HepG2 (cell line): ENCODE measurements around the gene CEMP1. TPM values are rescaled to one million over a fixed set of nuclear protein-coding genes. Genes with fewer than 3 reads are reported as not detected.

Experiments used
- ATAC-seq: fragments of 200-7000 bp; cut with Tn5 transposase; 3 replicates; pipeline ENCODE4 v1.9.1; 2020; ENCODE audit warnings: mild to moderate bottlenecking, moderate library complexity
- BruUV-seq: library from RNA; stranded (reverse); fragments of 400-500 nt; replicated peaks from 2 replicates; lab custom pipeline; 2021; lab: Mats Ljungman, UMichigan
- CTCF ChIA-PET: fragments of 300-600 bp; formaldehyde crosslinking; extraction: SDS; loops from one replicate; lab custom pipeline; 2021; ENCODE audit warnings: low total read pairs, inconsistent platforms, low intra/inter-chr PET ratio; lab: Yijun Ruan, JAX
- POLR2A ChIA-PET: fragments of 350-600 bp; sonication (Branson Sonifier 250); formaldehyde crosslinking; loops from one replicate; lab custom pipeline; 2020; ENCODE audit warnings: antibody characterized with exemption, inconsistent platforms; lab: Yijun Ruan, JAX
- DNase-seq: peaks from one replicate; pipeline ENCODE4 v3.0.0-alpha.2; 2015; ENCODE audit warnings: low spot score
- FAIRE-seq: peaks from 3 replicates; lab custom pipeline; 2011; peaks lifted over from hg19 to GRCh38; lab: Jason Lieb, UNC
- H2AFZ ChIP-seq: one replicate; pipeline ENCODE4 v1.6.1; 2011; ENCODE audit warnings: low read length, inconsistent platforms
- H3K27ac ChIP-seq: fragments of 300-600 bp; 3 replicates; pipeline ENCODE4 v1.8.0; 2011; ENCODE audit warnings: mixed run types, mild to moderate bottlenecking, mixed read lengths, low read length, inconsistent platforms; ENCODE audit not compliant: insufficient read depth; ENCODE audit errors: extremely low read length
- H3K27me3 ChIP-seq, 2 experiments: fragments of 200-600 bp in 1 of 2; 2 replicates in 1 of 2; 3 replicates in 1 of 2; pipeline versions ENCODE4 v1.6.0 to v1.8.0; 2011; ENCODE audit warnings: low read length in 2 of 2, mild to moderate bottlenecking in 2 of 2, moderate library complexity in 2 of 2, inconsistent platforms in 1 of 2; ENCODE audit not compliant: insufficient read depth in 2 of 2, control insufficient read depth in 1 of 2
- H3K36me3 ChIP-seq, 2 experiments: fragments of 200-600 bp in 1 of 2; replicated peaks in 1 of 2; 2 replicates in 1 of 2; 3 replicates in 1 of 2; pipeline versions ENCODE4 v1.5.1 to v1.8.0; 2011; ENCODE audit warnings: low read length in 2 of 2, inconsistent platforms in 1 of 2; ENCODE audit not compliant: insufficient read depth in 2 of 2, control insufficient read depth in 1 of 2
- H3K4me1 ChIP-seq: 2 replicates; pipeline ENCODE4 v1.5.1; 2012; ENCODE audit warnings: low read length, inconsistent platforms; ENCODE audit not compliant: insufficient read depth
- H3K4me2 ChIP-seq: 2 replicates; pipeline ENCODE4 v1.6.0; 2011; ENCODE audit warnings: low read depth, low read length, inconsistent platforms
- H3K4me3 ChIP-seq, 3 experiments: fragments of 200-600 bp in 1 of 3; sonication (generic), shearing (Covaris generic) in 1 of 3; replicated peaks in 1 of 3; 2 replicates each; pipeline ENCODE4 v1.5.1; 2011 to 2016; ENCODE audit warnings: low read length in 3 of 3, inconsistent platforms in 2 of 3, low read depth in 2 of 3, mild to moderate bottlenecking in 2 of 3, control low read depth in 1 of 3, mixed read lengths in 1 of 3; ENCODE audit not compliant: insufficient read depth in 1 of 3
- H3K79me2 ChIP-seq: one replicate; pipeline ENCODE4 v1.6.1; 2011; ENCODE audit warnings: low read length, inconsistent platforms; ENCODE audit not compliant: insufficient read depth
- H3K9ac ChIP-seq: 2 replicates; pipeline ENCODE4 v1.6.0; 2011; ENCODE audit warnings: mild to moderate bottlenecking, low read depth, low read length, inconsistent platforms; ENCODE audit not compliant: insufficient read depth
- H3K9me3 ChIP-seq: 2 replicates; pipeline ENCODE4 v1.5.1; 2012; ENCODE audit warnings: mild to moderate bottlenecking, low read length
- H4K20me1 ChIP-seq: 2 replicates; pipeline ENCODE4 v1.6.0; 2011; ENCODE audit warnings: inconsistent platforms, mild to moderate bottlenecking, low read length, moderate library complexity; ENCODE audit not compliant: insufficient read depth
- HCFC1 ChIP-seq: fragments of 150-350 bp; IDR thresholded peaks from 2 replicates; pipeline ENCODE4 v1.6.1; 2014; ENCODE audit warnings: low read depth, low read length
- MBD4 ChIP-seq: IDR thresholded peaks from 2 replicates; pipeline ENCODE4 v1.6.1; 2012; ENCODE audit warnings: low read length, inconsistent platforms, borderline replicate concordance
- PRMT3 ChIP-seq: sonication (generic); formaldehyde crosslinking; IDR thresholded peaks from 2 replicates; pipeline ENCODE4 v1.8.1; 2022; ENCODE audit warnings: low read depth, mild to moderate bottlenecking, moderate library complexity, missing genetic modification reagents, borderline replicate concordance
- SP4 ChIP-seq: sonication (generic); formaldehyde crosslinking; IDR thresholded peaks from 2 replicates; pipeline ENCODE4 v1.8.1; 2023; ENCODE audit warnings: mild to moderate bottlenecking, missing genetic modification reagents
- U2AF2 ChIP-seq: fragments of 200-400 bp; formaldehyde crosslinking; IDR thresholded peaks from 2 replicates; pipeline ENCODE4 v1.6.1; 2017; ENCODE audit warnings: low read depth, mild to moderate bottlenecking, low read length
- ZMYM2 ChIP-seq: sonication (generic); formaldehyde crosslinking; IDR thresholded peaks from 2 replicates; pipeline ENCODE4 v1.8.0; 2022; ENCODE audit warnings: mild to moderate bottlenecking, missing genetic modification reagents
- ZNF136 ChIP-seq: sonication (generic); formaldehyde crosslinking; IDR thresholded peaks from 2 replicates; pipeline ENCODE4 v1.8.1; 2022; ENCODE audit warnings: low read depth, mild to moderate bottlenecking, moderate library complexity, missing genetic modification reagents
- ZNF570 ChIP-seq: sonication (generic); formaldehyde crosslinking; IDR thresholded peaks from 2 replicates; pipeline ENCODE4 v1.4.0; 2020; ENCODE audit warnings: mild to moderate bottlenecking, missing genetic modification reagents, borderline replicate concordance
- ZNF614 ChIP-seq: IDR thresholded peaks from 2 replicates; pipeline ENCODE4 v1.6.1; 2018; ENCODE audit warnings: missing biosample characterization, missing genetic modification reagents, inconsistent platforms, borderline replicate concordance
- WGBS: methylation state at CpG from one replicate; pipeline ENCODE4 v1.1.6; 2017; ENCODE audit warnings: low lambda C conversion rate; 5-methylcytosine and 5-hydroxymethylcytosine counted together
- in situ Hi-C: cut with HindIII; loops from 2 replicates; pipeline ENCODE4 v1.10.0; 2017; ENCODE audit warnings: low pct_unique_long_range_greater_than_20kb; ENCODE audit not compliant: extremely low pct_ligation_motif_present
- intact Hi-C: fragments of 100-400 bp; cut with micrococcal nuclease; formaldehyde crosslinking; loops from one replicate; pipeline ENCODE4 v1.10.0; 2022; ENCODE audit not compliant: unreplicated experiment
- polyA plus RNA-seq, 8 experiments: library from polyadenylated mRNA; depleted of rRNA in 3 of 8; stranded (reverse) in 7 of 8; unstranded in 1 of 8; fragments of >200 nt; fragmentation: Illumina TruSeq in 4 of 8; extraction: Trizol in 4 of 8; gene quantifications; 2 replicates each; pipeline versions ENCODE4 v1.2.1 to v1.2.3, GENCODE V29; 2011 to 2016; ENCODE audit warnings: low read depth in 4 of 8, missing spikeins in 1 of 8, mixed read lengths in 1 of 8; ENCODE audit not compliant: insufficient read depth in 1 of 8
- total RNA-seq, 5 experiments: library from RNA; depleted of rRNA; stranded (reverse); fragments of >200 nt; fragmentation: Illumina TruSeq; extraction: Trizol; gene quantifications; 2 replicates each; pipeline ENCODE4 v1.2.3, GENCODE V29; 2016; ENCODE audit warnings: low read depth in 1 of 5
- TF ChIP-seq, protein P1 (sequence below): sonication (generic); formaldehyde crosslinking; IDR thresholded peaks from 2 replicates; pipeline ENCODE4 v1.4.0; 2020; ENCODE audit warnings: low read depth, mild to moderate bottlenecking, missing genetic modification reagents
- TF ChIP-seq, protein P2 (sequence below): sonication (generic); formaldehyde crosslinking; IDR thresholded peaks from 2 replicates; pipeline ENCODE4 v1.5.0; 2020; ENCODE audit warnings: missing genetic modification reagents
- TF ChIP-seq, protein P3 (sequence below): sonication (generic); formaldehyde crosslinking; IDR thresholded peaks from 2 replicates; pipeline ENCODE4 v1.4.0; 2020; ENCODE audit warnings: missing genetic modification reagents, mild to moderate bottlenecking, borderline replicate concordance
- TF ChIP-seq, protein P4 (sequence below): sonication (generic); formaldehyde crosslinking; IDR thresholded peaks from 2 replicates; pipeline ENCODE4 v1.5.0; 2020; ENCODE audit warnings: mild to moderate bottlenecking, missing genetic modification reagents

CEMP1 gene
- total and polyA plus RNA-seq, 2 of the 13 experiments (the other 11 are each of a cell fraction or from before 2014, with no cell fraction given) = not detected

DNA sequence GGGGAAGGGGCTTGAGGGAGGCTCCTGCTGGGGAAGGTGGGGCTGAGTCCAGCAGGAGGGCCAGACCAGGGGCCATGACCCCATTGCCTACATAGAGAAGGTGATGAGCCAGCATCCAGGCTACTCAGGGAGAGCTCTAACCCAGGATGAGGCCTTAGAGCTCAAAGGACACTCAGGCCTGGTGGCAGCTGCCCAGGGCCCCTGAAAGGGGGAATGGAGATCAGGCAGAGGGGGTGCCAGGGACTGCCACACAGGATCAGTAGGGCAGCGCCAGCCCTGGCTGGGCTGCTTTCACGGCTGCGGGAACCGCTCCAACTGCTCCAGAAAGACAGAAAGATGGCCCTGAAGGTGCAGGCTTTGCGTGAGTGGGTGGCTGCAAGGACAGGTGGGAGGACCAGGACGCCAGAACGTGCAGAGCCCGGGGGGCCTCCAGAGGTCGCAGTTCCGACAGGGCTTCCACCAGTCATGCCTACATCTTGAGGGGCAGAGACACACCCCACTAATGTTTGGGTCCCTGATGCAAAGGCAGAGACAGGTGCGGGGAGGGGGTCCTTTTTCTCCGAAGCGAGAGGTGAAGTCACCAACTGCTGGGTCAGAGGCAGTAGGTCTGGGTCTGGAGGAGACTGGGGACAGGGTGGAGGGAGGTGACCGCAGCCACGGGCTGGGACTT lies 18.3 kb downstream of the CEMP1 start (continued):
- TF ChIP-seq, protein P1, sequence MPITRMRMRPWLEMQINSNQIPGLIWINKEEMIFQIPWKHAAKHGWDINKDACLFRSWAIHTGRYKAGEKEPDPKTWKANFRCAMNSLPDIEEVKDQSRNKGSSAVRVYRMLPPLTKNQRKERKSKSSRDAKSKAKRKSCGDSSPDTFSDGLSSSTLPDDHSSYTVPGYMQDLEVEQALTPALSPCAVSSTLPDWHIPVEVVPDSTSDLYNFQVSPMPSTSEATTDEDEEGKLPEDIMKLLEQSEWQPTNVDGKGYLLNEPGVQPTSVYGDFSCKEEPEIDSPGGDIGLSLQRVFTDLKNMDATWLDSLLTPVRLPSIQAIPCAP (CRISPR knock-in tag) = 0 out of 2 replicates have a peak, but pooled peaks have one; percentile 47
- TF ChIP-seq MBD4 = no peak
- TF ChIP-seq, protein P2, sequence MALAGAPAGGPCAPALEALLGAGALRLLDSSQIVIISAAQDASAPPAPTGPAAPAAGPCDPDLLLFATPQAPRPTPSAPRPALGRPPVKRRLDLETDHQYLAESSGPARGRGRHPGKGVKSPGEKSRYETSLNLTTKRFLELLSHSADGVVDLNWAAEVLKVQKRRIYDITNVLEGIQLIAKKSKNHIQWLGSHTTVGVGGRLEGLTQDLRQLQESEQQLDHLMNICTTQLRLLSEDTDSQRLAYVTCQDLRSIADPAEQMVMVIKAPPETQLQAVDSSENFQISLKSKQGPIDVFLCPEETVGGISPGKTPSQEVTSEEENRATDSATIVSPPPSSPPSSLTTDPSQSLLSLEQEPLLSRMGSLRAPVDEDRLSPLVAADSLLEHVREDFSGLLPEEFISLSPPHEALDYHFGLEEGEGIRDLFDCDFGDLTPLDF (CRISPR knock-in tag) = no peak
- no peak for TF ChIP-seq HCFC1

DNA sequence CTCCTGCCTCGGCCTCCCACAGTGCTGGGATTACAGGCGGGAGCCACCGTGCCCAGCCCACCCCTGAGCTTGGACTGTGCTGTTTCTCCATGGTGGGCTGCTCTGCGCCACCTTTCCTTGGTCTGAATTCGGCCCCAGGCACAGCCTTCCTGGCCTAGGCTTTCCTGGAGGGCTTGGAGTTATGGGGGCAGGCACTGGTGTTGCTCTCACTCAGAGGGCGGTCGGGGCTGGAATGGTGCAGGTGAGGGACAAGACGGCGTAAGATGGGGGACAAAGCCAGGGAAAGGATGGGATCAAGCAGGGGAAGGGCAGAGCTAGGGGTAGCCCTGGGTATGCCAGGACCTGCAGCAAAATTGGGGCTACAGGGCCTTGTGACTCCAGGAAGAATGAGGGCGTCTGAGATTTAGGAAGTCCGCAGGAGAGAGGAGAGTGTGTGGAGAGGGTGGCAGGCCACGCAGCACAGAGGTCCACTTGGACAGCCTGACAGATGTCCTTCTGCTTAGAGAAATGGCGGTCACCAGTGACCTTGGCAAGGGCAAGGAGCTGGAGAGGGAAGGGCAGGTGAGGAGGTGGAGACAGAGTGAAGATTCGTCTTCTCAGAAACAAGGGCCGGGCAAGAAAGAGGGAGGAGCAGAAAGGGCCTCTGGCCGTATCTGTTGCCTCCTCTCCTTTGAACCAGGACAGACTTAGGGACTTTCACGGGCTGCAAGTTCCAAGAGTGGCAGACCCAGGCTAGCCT lies 19.0 kb downstream of the CEMP1 start:
- intact Hi-C loops (no loop called here), in situ Hi-C loops (no loop called here)
- 0 out of 2 replicates have a peak, but pooled peaks have one; percentile 12 for TF ChIP-seq ZNF614 (CRISPR knock-in tag)
- TF ChIP-seq, protein P3, sequence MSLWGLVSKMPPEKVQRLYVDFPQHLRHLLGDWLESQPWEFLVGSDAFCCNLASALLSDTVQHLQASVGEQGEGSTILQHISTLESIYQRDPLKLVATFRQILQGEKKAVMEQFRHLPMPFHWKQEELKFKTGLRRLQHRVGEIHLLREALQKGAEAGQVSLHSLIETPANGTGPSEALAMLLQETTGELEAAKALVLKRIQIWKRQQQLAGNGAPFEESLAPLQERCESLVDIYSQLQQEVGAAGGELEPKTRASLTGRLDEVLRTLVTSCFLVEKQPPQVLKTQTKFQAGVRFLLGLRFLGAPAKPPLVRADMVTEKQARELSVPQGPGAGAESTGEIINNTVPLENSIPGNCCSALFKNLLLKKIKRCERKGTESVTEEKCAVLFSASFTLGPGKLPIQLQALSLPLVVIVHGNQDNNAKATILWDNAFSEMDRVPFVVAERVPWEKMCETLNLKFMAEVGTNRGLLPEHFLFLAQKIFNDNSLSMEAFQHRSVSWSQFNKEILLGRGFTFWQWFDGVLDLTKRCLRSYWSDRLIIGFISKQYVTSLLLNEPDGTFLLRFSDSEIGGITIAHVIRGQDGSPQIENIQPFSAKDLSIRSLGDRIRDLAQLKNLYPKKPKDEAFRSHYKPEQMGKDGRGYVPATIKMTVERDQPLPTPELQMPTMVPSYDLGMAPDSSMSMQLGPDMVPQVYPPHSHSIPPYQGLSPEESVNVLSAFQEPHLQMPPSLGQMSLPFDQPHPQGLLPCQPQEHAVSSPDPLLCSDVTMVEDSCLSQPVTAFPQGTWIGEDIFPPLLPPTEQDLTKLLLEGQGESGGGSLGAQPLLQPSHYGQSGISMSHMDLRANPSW = no peak
- TF ChIP-seq ZNF570 (CRISPR knock-in tag) = no peak
- TF ChIP-seq ZNF136 (CRISPR knock-in tag) = no peak
- TF ChIP-seq SP4 (CRISPR knock-in tag) = 0 out of 2 replicates have a peak, but pooled peaks have one; percentile 9
- no peak for TF ChIP-seq U2AF2
- TF ChIP-seq, protein P4, sequence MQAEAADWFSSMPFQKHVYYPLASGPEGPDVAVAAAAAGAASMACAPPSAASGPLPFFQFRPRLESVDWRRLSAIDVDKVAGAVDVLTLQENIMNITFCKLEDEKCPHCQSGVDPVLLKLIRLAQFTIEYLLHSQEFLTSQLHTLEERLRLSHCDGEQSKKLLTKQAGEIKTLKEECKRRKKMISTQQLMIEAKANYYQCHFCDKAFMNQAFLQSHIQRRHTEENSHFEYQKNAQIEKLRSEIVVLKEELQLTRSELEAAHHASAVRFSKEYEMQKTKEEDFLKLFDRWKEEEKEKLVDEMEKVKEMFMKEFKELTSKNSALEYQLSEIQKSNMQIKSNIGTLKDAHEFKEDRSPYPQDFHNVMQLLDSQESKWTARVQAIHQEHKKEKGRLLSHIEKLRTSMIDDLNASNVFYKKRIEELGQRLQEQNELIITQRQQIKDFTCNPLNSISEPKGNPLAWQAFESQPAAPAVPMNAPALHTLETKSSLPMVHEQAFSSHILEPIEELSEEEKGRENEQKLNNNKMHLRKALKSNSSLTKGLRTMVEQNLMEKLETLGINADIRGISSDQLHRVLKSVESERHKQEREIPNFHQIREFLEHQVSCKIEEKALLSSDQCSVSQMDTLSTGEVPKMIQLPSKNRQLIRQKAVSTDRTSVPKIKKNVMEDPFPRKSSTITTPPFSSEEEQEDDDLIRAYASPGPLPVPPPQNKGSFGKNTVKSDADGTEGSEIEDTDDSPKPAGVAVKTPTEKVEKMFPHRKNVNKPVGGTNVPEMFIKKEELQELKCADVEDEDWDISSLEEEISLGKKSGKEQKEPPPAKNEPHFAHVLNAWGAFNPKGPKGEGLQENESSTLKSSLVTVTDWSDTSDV (CRISPR knock-in tag) = no peak
- no peak for TF ChIP-seq PRMT3 (CRISPR knock-in tag)
- no peak for TF ChIP-seq ZMYM2 (CRISPR knock-in tag)

More for the DNA sequence above, 19.0 kb downstream of the CEMP1 start:
- H3K4me3 ChIP-seq = peak overlapping the region in 1 of 3 experiments; percentile 94; a peak in 1 of 6 replicates
- ChIA-PET POLR2A (interaction anchor here (1.2 to 4.2 kb wide), 3 partner anchors 11 to 19 kb away, joined by 3 to 42 read pairs (median 5); partner anchors contain the start of gene CEMP1), CTCF (interaction anchor here (0.8 kb wide), 1 partner anchor 12 kb away, joined by 3 read pairs; no protein-coding TSS in a partner anchor)
- WGBS = 77% methylated on average over 17 of the region's 17 CpGs
- H3K27ac ChIP-seq = no peak overlapping the region
- H3K36me3 ChIP-seq = peaks cover 0 to 3% of the 10 kb centered on the region in 2 experiments; a peak in 1 of 5 replicates
- no TSS peak for BruUV-seq
- DNase-seq = no peak
- H3K9me3 ChIP-seq = no peaks in the 10 kb centered on the region
- peaks cover 42% of the 10 kb centered on the region for H3K4me1 ChIP-seq
- no peaks in the 10 kb centered on the region; a peak in 1 of 5 replicates for H3K27me3 ChIP-seq
- peak overlapping the region; percentile 84 for H3K4me2 ChIP-seq
- no peak overlapping the region for H2AFZ ChIP-seq
- peak overlapping the region; percentile 93 for H3K9ac ChIP-seq
- peaks cover 27% of the 10 kb centered on the region for H3K79me2 ChIP-seq
- H4K20me1 ChIP-seq = peaks cover 27% of the 10 kb centered on the region
- no peak for ATAC-seq
- FAIRE-seq = no peak
